ENCODE results near the gene ANKS1A.

The ANKS1A gene

DNA sequence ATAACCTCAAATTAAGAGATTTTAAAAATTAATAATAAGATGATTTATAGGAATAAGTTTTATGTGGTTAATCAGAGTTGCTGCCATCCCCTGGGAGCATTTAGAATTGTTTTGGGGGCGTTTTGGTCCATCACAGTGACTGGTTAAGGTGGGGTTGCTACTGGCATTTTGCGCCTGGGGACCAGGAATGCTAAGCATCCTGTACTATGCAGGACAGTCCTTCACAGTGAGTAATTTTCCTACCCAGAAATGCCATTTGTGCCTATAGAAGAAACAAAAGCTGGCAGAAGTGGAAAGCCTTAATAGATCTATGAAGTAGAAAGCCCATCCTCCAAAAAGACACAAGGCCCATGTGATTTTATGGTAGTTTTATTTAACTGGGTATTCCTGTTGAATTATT is 118.0 kb downstream of the ANKS1A start:
- POLR2A ChIA-PET = no interaction called here

GRCh38 chr6:35008858-35009257 is 119.8 kb downstream of the ANKS1A start:
- H3K4me3 ChIP-seq (ENCODE audit: low read depth, low read length) = no peak overlapping the region
- ChIA-PET CTCF (interaction anchor here (1.8 kb wide), 1 partner anchor 22 kb away, joined by 7 read pairs; no protein-coding TSS in a partner anchor), POLR2A (no interaction called here)
- no peaks in the 10 kb centered on the region for H3K9me3 ChIP-seq (ENCODE audit: control insufficient read depth, insufficient read depth, low read depth, low read length)
- no peaks in the 10 kb centered on the region for H3K4me1 ChIP-seq (ENCODE audit: control insufficient read depth, insufficient read depth, low read length)
- H3K27ac ChIP-seq (ENCODE audit: extremely low read depth, low read depth, low read length) = no peak overlapping the region
- no peaks in the 10 kb centered on the region; a peak in 1 of 3 replicates for H3K36me3 ChIP-seq (ENCODE audit: control insufficient read depth in 2 of 2, insufficient read depth in 1 of 2, low read length in 2 of 2)
- TF ChIP-seq ZNF274 (IDR thresholded peaks at IDR 0.05; ENCODE audit: low read length) (no peak), ZNF274 (tag by site-specific recombination; IDR thresholded peaks at IDR 0.05; ENCODE audit: borderline replicate concordance) (no peak), ZNF324 (tag by site-specific recombination; IDR thresholded peaks at IDR 0.05) (no peak), ZNF529 (tag by site-specific recombination; IDR thresholded peaks at IDR 0.05; ENCODE audit: insufficient replicate concordance) (no peak), SP3 (tag by site-specific recombination; IDR thresholded peaks at IDR 0.05) (no peak), ZNF19 (tag by site-specific recombination; IDR thresholded peaks at IDR 0.05; ENCODE audit: low read depth) (no peak), ZNF544 (tag by site-specific recombination; IDR thresholded peaks at IDR 0.05) (no peak), HIC1 (tag by site-specific recombination; IDR thresholded peaks at IDR 0.05) (no peak), ZNF585B (tag by site-specific recombination; IDR thresholded peaks at IDR 0.05) (no peak), ZNF416 (tag by site-specific recombination; IDR thresholded peaks at IDR 0.05) (no peak), ZNF555 (tag by site-specific recombination; conservative IDR thresholded peaks at IDR 0.05) (no peak), ZNF311 (tag by site-specific recombination; IDR thresholded peaks at IDR 0.05; ENCODE audit: borderline replicate concordance) (no peak)

More for the DNA sequence above, 118.0 kb downstream of the ANKS1A start:
- no peak for TF ChIP-seq ZNF610 (tag by site-specific recombination; IDR thresholded peaks at IDR 0.05; ENCODE audit: borderline replicate concordance)
- TF ChIP-seq TSHZ1 (tag by site-specific recombination; IDR thresholded peaks at IDR 0.05; ENCODE audit: borderline replicate concordance) = no peak
- TF ChIP-seq KLF8 (tag by site-specific recombination; IDR thresholded peaks at IDR 0.05) = no peak
- TF ChIP-seq ZNF175 (tag by site-specific recombination; IDR thresholded peaks at IDR 0.05) = no peak
- no peak for TF ChIP-seq PRDM6 (tag by site-specific recombination; IDR thresholded peaks at IDR 0.05)
- TF ChIP-seq ZNF549 (tag by site-specific recombination; IDR thresholded peaks at IDR 0.05) = no peak
- TF ChIP-seq ZNF768 (tag by site-specific recombination; IDR thresholded peaks at IDR 0.05) = no peak
- TF ChIP-seq ZNF404 (tag by site-specific recombination; IDR thresholded peaks at IDR 0.05) = no peak
- TF ChIP-seq, protein P1, sequence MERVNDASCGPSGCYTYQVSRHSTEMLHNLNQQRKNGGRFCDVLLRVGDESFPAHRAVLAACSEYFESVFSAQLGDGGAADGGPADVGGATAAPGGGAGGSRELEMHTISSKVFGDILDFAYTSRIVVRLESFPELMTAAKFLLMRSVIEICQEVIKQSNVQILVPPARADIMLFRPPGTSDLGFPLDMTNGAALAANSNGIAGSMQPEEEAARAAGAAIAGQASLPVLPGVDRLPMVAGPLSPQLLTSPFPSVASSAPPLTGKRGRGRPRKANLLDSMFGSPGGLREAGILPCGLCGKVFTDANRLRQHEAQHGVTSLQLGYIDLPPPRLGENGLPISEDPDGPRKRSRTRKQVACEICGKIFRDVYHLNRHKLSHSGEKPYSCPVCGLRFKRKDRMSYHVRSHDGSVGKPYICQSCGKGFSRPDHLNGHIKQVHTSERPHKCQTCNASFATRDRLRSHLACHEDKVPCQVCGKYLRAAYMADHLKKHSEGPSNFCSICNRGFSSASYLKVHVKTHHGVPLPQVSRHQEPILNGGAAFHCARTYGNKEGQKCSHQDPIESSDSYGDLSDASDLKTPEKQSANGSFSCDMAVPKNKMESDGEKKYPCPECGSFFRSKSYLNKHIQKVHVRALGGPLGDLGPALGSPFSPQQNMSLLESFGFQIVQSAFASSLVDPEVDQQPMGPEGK (tag by site-specific recombination; IDR thresholded peaks at IDR 0.05) = no peak
- TF ChIP-seq ZNF391 (tag by site-specific recombination; IDR thresholded peaks at IDR 0.05; ENCODE audit: borderline replicate concordance, low read depth) = no peak
- TF ChIP-seq ZNF155 (tag by site-specific recombination; IDR thresholded peaks at IDR 0.05) = no peak
- TF ChIP-seq ZBTB21 (tag by site-specific recombination; IDR thresholded peaks at IDR 0.05) = no peak
- TF ChIP-seq ZFHX2 (tag by site-specific recombination; conservative IDR thresholded peaks at IDR 0.05) = no peak
- TF ChIP-seq ZNF510 (tag by site-specific recombination; IDR thresholded peaks at IDR 0.05; ENCODE audit: insufficient replicate concordance) = no peak
- no peak for TF ChIP-seq ZNF521 (tag by site-specific recombination; IDR thresholded peaks at IDR 0.05)
- no peak for TF ChIP-seq ZNF658 (tag by site-specific recombination; IDR thresholded peaks at IDR 0.05)
- TF ChIP-seq ZNF624 (tag by site-specific recombination; IDR thresholded peaks at IDR 0.05) = no peak
- Histone ChIP-seq H3K36me3 (ENCODE audit: control insufficient read depth in 2 of 2, insufficient read depth in 1 of 2, low read length in 2 of 2) (no peaks in the 10 kb centered on the region; a peak in 1 of 3 replicates), H3K27ac (ENCODE audit: extremely low read depth, low read depth, low read length) (no peak overlapping the region), H3K4me3 (ENCODE audit: low read depth, low read length) (no peak overlapping the region), H3K9me3 (ENCODE audit: control insufficient read depth, insufficient read depth, low read depth, low read length) (no peaks in the 10 kb centered on the region), H3K4me1 (ENCODE audit: control insufficient read depth, insufficient read depth, low read length) (no peaks in the 10 kb centered on the region)
- CTCF ChIA-PET = interaction anchor here (0.6 kb wide), 1 partner anchor 23 kb away, joined by 4 read pairs; no protein-coding TSS in a partner anchor

Measured in HEK293 (cell line).